HepG2 (cell line): ENCODE measurements around the gene ADCY6. TPM values are rescaled to one million over a fixed set of nuclear protein-coding genes. Genes with fewer than 3 reads are reported as not detected.

Source experiments
- FOXA1 ChIP-seq, 2 experiments: fragments of 450-650 bp in 1 of 2; sonication (generic) in 1 of 2; formaldehyde crosslinking in 1 of 2; IDR thresholded peaks; 2 replicates each; pipeline versions ENCODE4 v1.4.0 to v1.6.1; 2016 to 2020; ENCODE audit warnings: missing genetic modification reagents in 1 of 2
- HNRNPUL1 ChIP-seq: fragments of 200-400 bp; formaldehyde crosslinking; IDR thresholded peaks from 2 replicates; pipeline ENCODE4 v1.6.1; 2017; ENCODE audit warnings: low read depth, mild to moderate bottlenecking, low read length, moderate library complexity
- KLF11 ChIP-seq: IDR thresholded peaks from 2 replicates; pipeline ENCODE4 v1.6.1; 2016; ENCODE audit warnings: missing compliant biosample characterization
- NFRKB ChIP-seq: fragments of 450-650 bp; IDR thresholded peaks from 2 replicates; pipeline ENCODE4 v1.6.1; 2017
- WIZ ChIP-seq: sonication (generic); formaldehyde crosslinking; IDR thresholded peaks from 2 replicates; pipeline ENCODE4 v1.5.1; 2020; ENCODE audit warnings: mild to moderate bottlenecking, missing genetic modification reagents
- ZNF609 ChIP-seq: sonication (generic); formaldehyde crosslinking; IDR thresholded peaks from 2 replicates; pipeline ENCODE4 v1.4.0; 2020; ENCODE audit warnings: mild to moderate bottlenecking, missing genetic modification reagents, borderline replicate concordance
- polyA plus RNA-seq, 8 experiments: library from polyadenylated mRNA; depleted of rRNA in 3 of 8; stranded (reverse) in 7 of 8; unstranded in 1 of 8; fragments of >200 nt; fragmentation: Illumina TruSeq in 4 of 8; extraction: Trizol in 4 of 8; gene quantifications; 2 replicates each; pipeline versions ENCODE4 v1.2.1 to v1.2.3, GENCODE V29; 2011 to 2016; ENCODE audit warnings: low read depth in 4 of 8, missing spikeins in 1 of 8, mixed read lengths in 1 of 8; ENCODE audit not compliant: insufficient read depth in 1 of 8
- total RNA-seq, 5 experiments: library from RNA; depleted of rRNA; stranded (reverse); fragments of >200 nt; fragmentation: Illumina TruSeq; extraction: Trizol; gene quantifications; 2 replicates each; pipeline ENCODE4 v1.2.3, GENCODE V29; 2016; ENCODE audit warnings: low read depth in 1 of 5

ADCY6 gene
- total and polyA plus RNA-seq, 2 of the 13 experiments (the other 11 are each of a cell fraction or from before 2014, with no cell fraction given) = 10.6 to 11.8 TPM

DNA sequence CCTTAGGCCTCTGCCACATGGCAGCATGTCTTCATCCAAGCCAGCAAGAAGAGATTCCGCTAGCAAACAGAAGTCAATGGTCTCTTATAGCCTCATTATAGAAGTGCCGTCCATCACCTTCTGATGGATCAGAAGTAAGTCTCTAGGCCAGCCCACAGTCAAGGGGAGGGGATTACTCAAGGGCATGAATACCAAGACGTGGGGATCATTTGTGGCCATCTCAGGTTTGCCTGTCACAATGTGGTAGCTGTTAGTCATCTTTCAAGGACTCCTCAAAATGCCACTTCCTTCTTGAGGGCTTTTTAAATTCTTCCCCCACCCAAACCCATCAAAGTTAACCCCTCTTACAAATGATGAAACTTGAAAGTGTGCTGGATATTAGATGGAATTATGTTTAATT is 8.1 kb upstream of the ADCY6 start (continued):
- TF ChIP-seq ZNF609 (CRISPR knock-in tag) = no peak
- TF ChIP-seq HNRNPUL1 = no peak
- TF ChIP-seq NFRKB = no peak
- no peak for TF ChIP-seq WIZ (CRISPR knock-in tag)
- TF ChIP-seq FOXA1 (IDR thresholded peaks at IDR 0.05) = no peak
- no peak for TF ChIP-seq FOXA1 (CRISPR knock-in tag; IDR thresholded peaks at IDR 0.05)
- no peak for TF ChIP-seq KLF11
- TF ChIP-seq, all 625 proteins: peak for 0
